Trophoblast cell (in vitro differentiated cells and primary cell): ENCODE data around the gene APOC4.

ENCODE experiments used
- DNase-seq, 2 donors: peaks; one replicate each; pipeline ENCODE4 v3.0.0-alpha.2; 2016
- H2AFZ ChIP-seq: 2 replicates; pipeline ENCODE4 v1.6.1; 2013; ENCODE audit warnings: low read length, moderate library complexity, mild to moderate bottlenecking; ENCODE audit not compliant: insufficient read depth, poor library complexity
- H2AK5ac ChIP-seq: 2 replicates; pipeline ENCODE4 v1.6.1; 2013; ENCODE audit warnings: mild to moderate bottlenecking, low read length
- H2BK120ac ChIP-seq: 2 replicates; pipeline ENCODE4 v1.6.1; 2013; ENCODE audit warnings: low read length, mild to moderate bottlenecking, moderate library complexity; ENCODE audit not compliant: insufficient read depth, poor library complexity
- H2BK12ac ChIP-seq: 2 replicates; pipeline ENCODE4 v1.6.1; 2013; ENCODE audit warnings: mild to moderate bottlenecking, low read length, moderate library complexity
- H2BK5ac ChIP-seq: 2 replicates; pipeline ENCODE4 v1.6.1; 2013; ENCODE audit warnings: low read length, low read depth, moderate library complexity, mild to moderate bottlenecking; ENCODE audit not compliant: poor library complexity
- H3K14ac ChIP-seq: 2 replicates; pipeline ENCODE4 v1.6.1; 2013; ENCODE audit warnings: mild to moderate bottlenecking, low read length
- H3K18ac ChIP-seq: 2 replicates; pipeline ENCODE4 v1.6.1; 2013; ENCODE audit warnings: mild to moderate bottlenecking, low read length
- H3K23ac ChIP-seq: 2 replicates; pipeline ENCODE4 v1.6.1; 2013; ENCODE audit warnings: low read length
- H3K27ac ChIP-seq: 2 replicates; pipeline ENCODE4 v1.5.1; 2013; ENCODE audit warnings: low read depth, mild to moderate bottlenecking, inconsistent platforms, low read length, moderate library complexity
- H3K27me3 ChIP-seq: 2 replicates; pipeline ENCODE4 v1.6.1; 2013; ENCODE audit warnings: inconsistent platforms, mild to moderate bottlenecking, low read length, moderate library complexity; ENCODE audit not compliant: insufficient read depth
- H3K36me3 ChIP-seq, 2 experiments: 1 replicate in 1 of 2; 2 replicates in 1 of 2; pipeline ENCODE4 v1.6.1; 2013; ENCODE audit warnings: low read length in 2 of 2, mild to moderate bottlenecking in 2 of 2, moderate library complexity in 1 of 2; ENCODE audit not compliant: insufficient read depth in 2 of 2, control insufficient read depth in 1 of 2
- H3K4ac ChIP-seq: 2 replicates; pipeline ENCODE4 v1.6.1; 2013; ENCODE audit warnings: low read depth, mild to moderate bottlenecking, low read length, moderate library complexity
- H3K4me1 ChIP-seq, 2 experiments: 1 replicate in 1 of 2; 2 replicates in 1 of 2; pipeline ENCODE4 v1.6.1; 2013; ENCODE audit warnings: low read length in 2 of 2, mild to moderate bottlenecking in 2 of 2, moderate library complexity in 1 of 2; ENCODE audit not compliant: insufficient read depth in 2 of 2, control insufficient read depth in 1 of 2
- H3K4me2 ChIP-seq: 2 replicates; pipeline ENCODE4 v1.6.1; 2013; ENCODE audit warnings: inconsistent platforms, mild to moderate bottlenecking, low read length, moderate library complexity
- H3K4me3 ChIP-seq: 2 replicates; pipeline ENCODE4 v1.5.1; 2013; ENCODE audit warnings: mild to moderate bottlenecking, low read depth, low read length, inconsistent platforms
- H3K79me1 ChIP-seq: one replicate; pipeline ENCODE4 v1.6.1; 2013; ENCODE audit warnings: low read length
- H3K79me2 ChIP-seq: 2 replicates; pipeline ENCODE4 v1.6.1; 2013; ENCODE audit warnings: low read length, mild to moderate bottlenecking; ENCODE audit not compliant: control insufficient read depth, insufficient read depth, poor library complexity
- H3K9ac ChIP-seq: 2 replicates; pipeline ENCODE4 v1.6.1; 2013; ENCODE audit warnings: mild to moderate bottlenecking, low read length
- H3K9me3 ChIP-seq: 2 replicates; pipeline ENCODE4 v1.6.1; 2013; ENCODE audit warnings: low read depth, mild to moderate bottlenecking, control low read depth, inconsistent platforms, low read length; ENCODE audit not compliant: insufficient read depth
- H4K12ac ChIP-seq: 2 replicates; pipeline ENCODE4 v1.6.1; 2013; ENCODE audit warnings: low read depth, mild to moderate bottlenecking, low read length, moderate library complexity
- H4K8ac ChIP-seq: 2 replicates; pipeline ENCODE4 v1.6.1; 2013; ENCODE audit warnings: low read depth, mild to moderate bottlenecking, low read length, moderate library complexity
- H4K91ac ChIP-seq: one replicate; pipeline ENCODE4 v1.6.1; 2013; ENCODE audit warnings: low read depth, mild to moderate bottlenecking, low read length, moderate library complexity
- WGBS: extraction: QIAGEN DNeasy Blood & Tissue Kit; methylation state at CpG from one replicate; pipeline ENCODE4 v1.1.7; 2013; ENCODE audit warnings: missing lambda C conversion rate; ENCODE audit not compliant: insufficient read length, insufficient coverage; ENCODE audit errors: extremely low coverage; 5-methylcytosine and 5-hydroxymethylcytosine counted together

The APOC4 gene

GRCh38 chr19:44988273-44988672 lies 46.2 kb downstream of the APOC4 start:
- H3K23ac ChIP-seq: no peak overlapping the region
- peaks cover 83 to 89% of the 10 kb centered on the region in 2 experiments for H3K36me3 ChIP-seq
- H3K18ac ChIP-seq: no peak overlapping the region
- H2AFZ ChIP-seq: no peak overlapping the region
- H2BK120ac ChIP-seq: no peak overlapping the region
- no peak overlapping the region for H2AK5ac ChIP-seq
- no peaks in the 10 kb centered on the region for H3K79me2 ChIP-seq
- no peak overlapping the region for H3K4ac ChIP-seq
- H3K9me3 ChIP-seq: no peaks in the 10 kb centered on the region
- no peaks in the 10 kb centered on the region for H3K79me1 ChIP-seq
- H3K14ac ChIP-seq: no peak overlapping the region
- H4K8ac ChIP-seq: no peak overlapping the region
- no CpG with 5 or more reads among the region's 9 CpGs for WGBS
- no peak overlapping the region for H4K12ac ChIP-seq
- H3K27me3 ChIP-seq: no peaks in the 10 kb centered on the region
- no peak overlapping the region for H3K4me2 ChIP-seq
- H3K9ac ChIP-seq: no peak overlapping the region
- H4K91ac ChIP-seq: no peak overlapping the region
- DNase-seq: no peak
- H3K27ac ChIP-seq: no peak overlapping the region
- no peak overlapping the region for H2BK5ac ChIP-seq
- H3K4me1 ChIP-seq: no peaks in the 10 kb centered on the region
- H3K4me3 ChIP-seq: no peak overlapping the region
- no peak overlapping the region for H2BK12ac ChIP-seq

DNA sequence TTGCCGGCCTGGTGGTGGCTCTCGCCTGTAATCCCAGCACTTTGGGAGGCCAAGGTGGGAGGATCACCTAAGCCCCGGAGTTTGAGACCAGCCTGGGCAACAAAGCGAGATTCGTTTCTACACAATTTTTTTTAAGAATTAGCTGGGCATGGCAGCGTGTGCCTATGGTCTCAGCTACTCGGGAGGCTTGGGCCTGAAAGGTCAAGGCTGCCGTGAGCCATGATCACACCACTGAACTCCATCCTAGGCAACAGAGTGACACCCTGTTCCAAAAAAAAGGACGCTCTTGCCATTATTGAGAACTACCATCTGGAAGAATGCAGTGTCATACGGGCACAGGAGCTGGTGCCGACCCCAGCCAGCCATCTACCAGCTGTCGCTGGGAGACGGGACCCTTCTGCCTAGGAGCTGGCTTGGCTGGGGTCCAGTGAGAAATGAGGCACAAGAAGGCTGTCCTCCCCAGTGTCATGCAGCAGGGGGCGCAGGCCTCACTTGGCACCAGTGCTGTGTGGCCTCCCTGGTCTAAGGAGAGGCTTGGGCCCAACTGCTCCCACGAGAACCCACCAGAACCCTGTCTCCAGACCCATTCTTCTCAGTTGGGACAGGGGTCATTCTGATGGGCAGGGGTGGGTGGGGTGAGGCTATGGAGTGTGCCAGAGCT lies 47.0 kb downstream of the APOC4 start:
- no peak overlapping the region for H3K4me3 ChIP-seq
- no peak overlapping the region for H3K4me2 ChIP-seq
- H2BK120ac ChIP-seq: no peak overlapping the region
- no peak overlapping the region for H2AFZ ChIP-seq
- H2AK5ac ChIP-seq: no peak overlapping the region
- WGBS: no CpG with 5 or more reads among the region's 15 CpGs
- no peak overlapping the region for H3K14ac ChIP-seq
- no peaks in the 10 kb centered on the region for H3K79me1 ChIP-seq
- no peak overlapping the region for H3K23ac ChIP-seq
- H3K27me3 ChIP-seq: no peaks in the 10 kb centered on the region
- H4K12ac ChIP-seq: no peak overlapping the region
- H3K36me3 ChIP-seq: peaks cover 84 to 85% of the 10 kb centered on the region in 2 experiments
- no peaks in the 10 kb centered on the region for H3K4me1 ChIP-seq
- no peak overlapping the region for H2BK12ac ChIP-seq
- no peak overlapping the region for H4K91ac ChIP-seq
- no peak overlapping the region for H3K18ac ChIP-seq
- no peak overlapping the region for H3K9ac ChIP-seq
- H2BK5ac ChIP-seq: no peak overlapping the region
- DNase-seq: peak; percentile 36 to 69
- H3K27ac ChIP-seq: no peak overlapping the region
- no peaks in the 10 kb centered on the region for H3K79me2 ChIP-seq
- no peak overlapping the region for H4K8ac ChIP-seq
- no peak overlapping the region for H3K4ac ChIP-seq
- H3K9me3 ChIP-seq: peaks cover 2% of the 10 kb centered on the region

DNA sequence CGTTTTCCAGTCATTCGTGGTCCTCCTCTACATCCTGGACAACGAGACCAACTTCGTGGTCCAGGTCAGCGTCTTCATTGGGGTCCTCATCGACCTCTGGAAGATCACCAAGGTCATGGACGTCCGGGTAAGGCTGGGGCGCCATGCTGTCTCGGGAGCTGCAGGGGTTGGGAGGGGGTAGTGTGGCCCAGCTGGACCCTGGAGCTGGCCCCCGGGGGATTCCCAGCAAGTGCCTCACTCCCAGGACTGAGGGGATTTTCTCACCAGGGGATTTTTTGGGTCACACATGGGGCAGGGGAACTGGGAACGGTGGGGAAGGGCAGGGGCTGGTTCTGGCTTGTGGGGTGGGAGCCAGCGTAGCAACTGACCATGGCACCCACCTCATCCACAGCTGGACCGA lies 48.4 kb downstream of the APOC4 start:
- Histone ChIP-seq H3K79me2 (no peaks in the 10 kb centered on the region), H4K8ac (no peak overlapping the region), H3K27ac (no peak overlapping the region), H3K4me1 (no peaks in the 10 kb centered on the region), H4K12ac (no peak overlapping the region), H2AK5ac (no peak overlapping the region), H2BK12ac (no peak overlapping the region), H3K4ac (no peak overlapping the region), H3K79me1 (no peaks in the 10 kb centered on the region), H3K9me3 (peaks cover 2% of the 10 kb centered on the region), H2AFZ (no peak overlapping the region), H3K9ac (no peak overlapping the region), H2BK120ac (no peak overlapping the region), H3K4me3 (no peak overlapping the region), H3K27me3 (no peaks in the 10 kb centered on the region), H3K23ac (no peak overlapping the region), H3K36me3 (peaks cover 71 to 75% of the 10 kb centered on the region in 2 experiments), H3K18ac (no peak overlapping the region), H4K91ac (no peak overlapping the region), H2BK5ac (no peak overlapping the region), H3K4me2 (no peak overlapping the region), H3K14ac (no peak overlapping the region)
- WGBS: no CpG with 5 or more reads among the region's 14 CpGs
- no peak for DNase-seq

GRCh38 chr19:44990966-44991365 lies 48.9 kb downstream of the APOC4 start:
- H4K12ac ChIP-seq: no peak overlapping the region
- no peak overlapping the region for H3K14ac ChIP-seq
- no peak overlapping the region for H3K4me3 ChIP-seq
- H3K4me2 ChIP-seq: no peak overlapping the region
- H3K4ac ChIP-seq: no peak overlapping the region
- H3K18ac ChIP-seq: no peak overlapping the region
- H2BK12ac ChIP-seq: no peak overlapping the region
- no peak overlapping the region for H2AK5ac ChIP-seq
- H3K9me3 ChIP-seq: peaks cover 2% of the 10 kb centered on the region
- H3K9ac ChIP-seq: no peak overlapping the region
- H3K27ac ChIP-seq: no peak overlapping the region
- H3K79me2 ChIP-seq: no peaks in the 10 kb centered on the region
- no peak overlapping the region for H4K8ac ChIP-seq
- peaks cover 66 to 70% of the 10 kb centered on the region in 2 experiments for H3K36me3 ChIP-seq
- no peaks in the 10 kb centered on the region for H3K79me1 ChIP-seq
- no peak overlapping the region for H2BK5ac ChIP-seq
- no peak overlapping the region for H3K23ac ChIP-seq
- H2AFZ ChIP-seq: no peak overlapping the region
- DNase-seq: no peak
- no peak overlapping the region for H4K91ac ChIP-seq
- H2BK120ac ChIP-seq: no peak overlapping the region
- no peaks in the 10 kb centered on the region for H3K27me3 ChIP-seq
- no CpG with 5 or more reads among the region's 12 CpGs for WGBS
- H3K4me1 ChIP-seq: no peaks in the 10 kb centered on the region
